ENCODE results near the gene FADS2. TPM values are rescaled to one million over a fixed set of nuclear protein-coding genes. Genes with fewer than 3 reads are reported as not detected.

The FADS2 gene
- total RNA-seq, 1 experiment from 2014 or later, result 19.2 TPM

- TF ChIP-seq CTCF (IDR thresholded peaks at IDR 0.05; ENCODE audit: unreplicated experiment), result no peak
- Mint-ChIP-seq H3K9me3 (ENCODE audit: low read depth, unreplicated experiment) (no peaks in the 10 kb centered on the region), H3K27ac (ENCODE audit: unreplicated experiment) (no peak overlapping the region), H3K4me3 (ENCODE audit: low read depth, unreplicated experiment) (no peak overlapping the region), H3K4me1 (ENCODE audit: low read depth, unreplicated experiment) (no peaks in the 10 kb centered on the region), H3K27me3 (ENCODE audit: unreplicated experiment) (peaks cover 35% of the 10 kb centered on the region), H3K36me3 (ENCODE audit: insufficient read depth, unreplicated experiment) (no peaks in the 10 kb centered on the region)
- no peak for DNase-seq
- BruUV-seq (replicated peaks), result no TSS peak
- CTCF ChIA-PET, result no interaction called here
- intact Hi-C loops (cut with micrococcal nuclease; ENCODE audit: unreplicated experiment), result no loop called here
These were observed 10.4 kb downstream of the FADS2 start for GRCh38 chr11:61838501-61838900.

- no peaks in the 10 kb centered on the region for H3K9me3 Mint-ChIP-seq (ENCODE audit: low read depth, unreplicated experiment)
- no peak for DNase-seq
- intact Hi-C loops (cut with micrococcal nuclease; ENCODE audit: unreplicated experiment), result no loop called here
- no peak overlapping the region for H3K27ac Mint-ChIP-seq (ENCODE audit: unreplicated experiment)
- H3K27me3 Mint-ChIP-seq (ENCODE audit: unreplicated experiment), result peaks cover 30% of the 10 kb centered on the region
- CTCF ChIA-PET, result no interaction called here
- no peaks in the 10 kb centered on the region for H3K36me3 Mint-ChIP-seq (ENCODE audit: insufficient read depth, unreplicated experiment)
- no peak for TF ChIP-seq CTCF (IDR thresholded peaks at IDR 0.05; ENCODE audit: unreplicated experiment)
- no TSS peak for BruUV-seq (replicated peaks)
- H3K4me3 Mint-ChIP-seq (ENCODE audit: low read depth, unreplicated experiment), result no peak overlapping the region
- H3K4me1 Mint-ChIP-seq (ENCODE audit: low read depth, unreplicated experiment), result no peaks in the 10 kb centered on the region
These were observed 10.8 kb downstream of the FADS2 start for GRCh38 chr11:61838921-61839320.

- intact Hi-C loops (cut with micrococcal nuclease; ENCODE audit: unreplicated experiment), result no loop called here
- CTCF ChIA-PET, result interaction anchor here (0.5 kb wide), 1 partner anchor 107 kb away, joined by 3 read pairs; no protein-coding TSS in a partner anchor
- no peak overlapping the region for H3K4me3 Mint-ChIP-seq (ENCODE audit: low read depth, unreplicated experiment)
These were observed 11.6 kb downstream of the FADS2 start for GRCh38 chr11:61839742-61840141.

GRCh38 chr11:61840371-61840770 is 12.3 kb downstream of the FADS2 start:
- H3K36me3 Mint-ChIP-seq (ENCODE audit: insufficient read depth, unreplicated experiment), result no peaks in the 10 kb centered on the region
- H3K27me3 Mint-ChIP-seq (ENCODE audit: unreplicated experiment), result peaks cover 24% of the 10 kb centered on the region
- H3K4me3 Mint-ChIP-seq (ENCODE audit: low read depth, unreplicated experiment), result no peak overlapping the region
- intact Hi-C loops (cut with micrococcal nuclease; ENCODE audit: unreplicated experiment), result no loop called here
- no peaks in the 10 kb centered on the region for H3K4me1 Mint-ChIP-seq (ENCODE audit: low read depth, unreplicated experiment)
- BruUV-seq (replicated peaks), result no TSS peak
- CTCF ChIA-PET, result interaction anchor here (0.5 kb wide), 2 partner anchors 74 to 106 kb away, joined by 3 to 4 read pairs; no protein-coding TSS in a partner anchor
- no peak for DNase-seq
- H3K9me3 Mint-ChIP-seq (ENCODE audit: low read depth, unreplicated experiment), result no peaks in the 10 kb centered on the region
- TF ChIP-seq CTCF (IDR thresholded peaks at IDR 0.05; ENCODE audit: unreplicated experiment), result no peak
- H3K27ac Mint-ChIP-seq (ENCODE audit: unreplicated experiment), result no peak overlapping the region

More at GRCh38 chr11:61839742-61840141, 11.6 kb downstream of the FADS2 start:
- no peaks in the 10 kb centered on the region for H3K36me3 Mint-ChIP-seq (ENCODE audit: insufficient read depth, unreplicated experiment)
- no peaks in the 10 kb centered on the region for H3K9me3 Mint-ChIP-seq (ENCODE audit: low read depth, unreplicated experiment)
- H3K27ac Mint-ChIP-seq (ENCODE audit: unreplicated experiment), result no peak overlapping the region
- TF ChIP-seq CTCF (IDR thresholded peaks at IDR 0.05; ENCODE audit: unreplicated experiment), result no peak
- H3K27me3 Mint-ChIP-seq (ENCODE audit: unreplicated experiment), result peaks cover 28% of the 10 kb centered on the region
- no peaks in the 10 kb centered on the region for H3K4me1 Mint-ChIP-seq (ENCODE audit: low read depth, unreplicated experiment)
- no TSS peak for BruUV-seq (replicated peaks)
- no peak for DNase-seq

All from Calu3 (cell line).